Smooth muscle cell (in vitro differentiated cells): ENCODE measurements around the gene ADAMTSL5. TPM values are rescaled to one million over a fixed set of nuclear protein-coding genes. Genes with fewer than 3 reads are reported as not detected.
A peak's percentile ranks its signal among the peaks of the same experiment; 100 is the strongest.

ENCODE experiments used
- DNase-seq: peaks from one replicate; lab custom pipeline; 2025; ENCODE audit not compliant: unreplicated experiment; lab: John Stamatoyannopoulos, UW
- H2AFZ ChIP-seq: fragments of 200-600 bp; sonication (generic); 2 replicates; pipeline ENCODE4 v1.6.0; 2016; ENCODE audit warnings: antibody characterized with exemption, low read depth, mild to moderate bottlenecking
- H3F3A ChIP-seq: fragments of 200-600 bp; sonication (generic); 2 replicates; pipeline ENCODE4 v1.6.0; 2017; ENCODE audit warnings: antibody characterized with exemption, low read depth
- H3K27ac ChIP-seq: fragments of 200-600 bp; sonication (generic); 2 replicates; pipeline ENCODE4 v1.5.1; 2016; ENCODE audit warnings: low read depth, mild to moderate bottlenecking
- H3K27me3 ChIP-seq: fragments of 200-600 bp; sonication (generic); 2 replicates; pipeline ENCODE4 v1.6.1; 2016; ENCODE audit warnings: low read depth, mild to moderate bottlenecking
- H3K36me3 ChIP-seq: fragments of 200-600 bp; sonication (generic); 2 replicates; pipeline ENCODE4 v1.5.1; 2016; ENCODE audit warnings: low read depth
- H3K4me1 ChIP-seq: fragments of 200-600 bp; sonication (generic); 2 replicates; pipeline ENCODE4 v1.5.1; 2016; ENCODE audit warnings: low read depth
- H3K4me2 ChIP-seq: fragments of 200-600 bp; sonication (generic); 2 replicates; pipeline ENCODE4 v1.6.0; 2016; ENCODE audit warnings: mild to moderate bottlenecking
- H3K4me3 ChIP-seq: fragments of 200-600 bp; sonication (generic); 2 replicates; pipeline ENCODE4 v1.5.1; 2016; ENCODE audit warnings: mild to moderate bottlenecking
- H3K79me2 ChIP-seq: fragments of 200-600 bp; sonication (generic); 2 replicates; pipeline ENCODE4 v1.6.0; 2016; ENCODE audit warnings: low read depth, mild to moderate bottlenecking
- H3K9ac ChIP-seq: fragments of 200-600 bp; sonication (generic); 2 replicates; pipeline ENCODE4 v1.6.0; 2016; ENCODE audit warnings: low read depth
- H3K9me3 ChIP-seq: fragments of 200-600 bp; sonication (generic); replicated peaks from 2 replicates; pipeline ENCODE4 v1.5.1; 2016; ENCODE audit warnings: low read depth
- H4K20me1 ChIP-seq: fragments of 200-600 bp; sonication (generic); 2 replicates; pipeline ENCODE4 v1.6.0; 2016; ENCODE audit warnings: low read depth
- CTCF ChIP-seq: fragments of 200-600 bp; sonication (generic); IDR thresholded peaks from 2 replicates; pipeline ENCODE4 v1.5.1; 2017; ENCODE audit warnings: borderline replicate concordance, mild to moderate bottlenecking, antibody characterized with exemption; ENCODE audit not compliant: insufficient read depth, poor library complexity, severe bottlenecking
- WGBS: methylation state at CpG from one replicate; pipeline ENCODE4 v1.1.7; 2016; ENCODE audit warnings: low lambda C conversion rate; 5-methylcytosine and 5-hydroxymethylcytosine counted together
- polyA plus RNA-seq: library from polyadenylated mRNA; unstranded; fragments of >200 nt; fragmentation: Nextera tagmentation; extraction: Ambion mirVana; gene quantifications from 2 replicates; pipeline ENCODE4 v1.2.1, GENCODE V29; 2016
- total RNA-seq: library from RNA; depleted of rRNA; stranded (reverse); fragments of >200 nt; gene quantifications from 2 replicates; pipeline ENCODE4 v1.2.3, GENCODE V29; 2014

Gene ADAMTSL5
- total and polyA plus RNA-seq, 2 experiments from 2014 or later = 16.4 to 24.3 TPM

- peaks cover 11% of the 10 kb centered on the region for H3K4me1 ChIP-seq
- H3K9ac ChIP-seq = peak overlapping the region; percentile 93
- WGBS = 19% methylated on average over 20 of the region's 52 CpGs
- no peaks in the 10 kb centered on the region for H3K27me3 ChIP-seq
- peak overlapping the region; percentile 82 for H3K27ac ChIP-seq
- peak overlapping the region; percentile 66 for H2AFZ ChIP-seq
- H3F3A ChIP-seq = peaks cover 16% of the 10 kb centered on the region
- H3K9me3 ChIP-seq = no peaks in the 10 kb centered on the region
- H3K4me2 ChIP-seq = peak overlapping the region; percentile 95
- peak; percentile 93 for TF ChIP-seq CTCF
- H4K20me1 ChIP-seq = no peaks in the 10 kb centered on the region
- DNase-seq = peak; percentile 72
- peak overlapping the region; percentile 80 for H3K4me3 ChIP-seq
- no peaks in the 10 kb centered on the region for H3K36me3 ChIP-seq
- H3K79me2 ChIP-seq = no peaks in the 10 kb centered on the region
Measured at GRCh38 chr19:1513499-1514294, 878 bp upstream of the ADAMTSL5 start.

- Histone ChIP-seq H3K27ac (no peak overlapping the region), H3K9me3 (no peaks in the 10 kb centered on the region), H3K79me2 (no peaks in the 10 kb centered on the region), H3F3A (peaks cover 16% of the 10 kb centered on the region), H3K27me3 (no peaks in the 10 kb centered on the region), H4K20me1 (no peaks in the 10 kb centered on the region), H2AFZ (no peak overlapping the region), H3K4me2 (peak overlapping the region; percentile 95), H3K36me3 (no peaks in the 10 kb centered on the region), H3K4me3 (peak overlapping the region; percentile 80), H3K4me1 (peaks cover 11% of the 10 kb centered on the region), H3K9ac (no peak overlapping the region)
- no peak for DNase-seq
- no peak for TF ChIP-seq CTCF
- WGBS = 87% methylated on average over 22 of the region's 22 CpGs
Measured at GRCh38 chr19:1511318-1512317, 1.2 kb downstream of the ADAMTSL5 start.

- H3K4me2 ChIP-seq = peak overlapping the region; percentile 37
- DNase-seq = no peak
Measured at GRCh38 chr19:1510807-1511206, 2.0 kb downstream of the ADAMTSL5 start.

More at GRCh38 chr19:1510807-1511206, 2.0 kb downstream of the ADAMTSL5 start:
- Histone ChIP-seq H3K36me3 (no peaks in the 10 kb centered on the region), H3K9me3 (no peaks in the 10 kb centered on the region), H2AFZ (no peak overlapping the region), H3K4me3 (peak overlapping the region; percentile 18), H3K27ac (no peak overlapping the region), H4K20me1 (no peaks in the 10 kb centered on the region), H3F3A (peaks cover 16% of the 10 kb centered on the region), H3K79me2 (no peaks in the 10 kb centered on the region), H3K27me3 (no peaks in the 10 kb centered on the region), H3K9ac (no peak overlapping the region), H3K4me1 (peaks cover 11% of the 10 kb centered on the region)
- no peak for TF ChIP-seq CTCF
- WGBS = 83% methylated on average over 8 of the region's 9 CpGs
